Activated naive CD8-positive, alpha-beta T cell treated with anti-CD3 and anti-CD28 coated beads, Interleukin-2, amount 50 U/mL, for 16 hours (primary cell): ENCODE data around the gene IFFO2.

Source experiments
- DNase-seq: peaks from one replicate; pipeline ENCODE4 v3.0.0-alpha.2; 2020; ENCODE audit warnings: low read depth, low spot score

Gene IFFO2

DNA sequence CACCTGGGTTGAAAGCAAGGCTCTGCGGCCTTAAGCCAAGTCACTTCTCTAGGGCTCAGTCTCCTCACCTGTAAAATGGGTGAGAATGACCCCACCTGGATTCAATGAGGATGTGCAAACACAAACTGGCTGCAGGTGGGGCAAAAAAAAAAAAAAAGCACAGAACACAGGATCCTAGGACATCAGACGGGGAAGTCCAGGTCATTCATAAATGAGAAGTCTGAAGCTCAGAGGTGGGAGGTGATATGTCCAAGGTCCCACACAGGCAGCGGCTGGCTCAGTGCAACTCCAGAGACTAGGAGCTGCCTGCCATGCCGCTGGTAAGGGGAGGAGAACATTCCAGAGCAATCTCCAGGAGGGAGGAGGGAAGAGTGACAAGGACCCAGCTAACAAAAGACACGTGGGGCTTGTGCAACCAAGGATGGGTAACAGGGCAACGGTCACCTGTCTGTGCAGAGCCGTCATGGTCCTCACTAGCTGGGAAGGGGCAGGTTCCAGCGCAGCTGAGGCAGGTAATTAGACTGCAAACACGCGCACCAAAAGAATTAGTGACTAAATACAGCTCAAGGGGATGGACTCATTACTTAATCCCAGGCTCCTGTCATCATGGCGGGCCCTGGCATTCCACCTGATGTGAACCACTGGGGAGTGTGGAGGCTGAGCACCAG is 19.5 kb downstream of the IFFO2 start:
- no peak for DNase-seq

DNA sequence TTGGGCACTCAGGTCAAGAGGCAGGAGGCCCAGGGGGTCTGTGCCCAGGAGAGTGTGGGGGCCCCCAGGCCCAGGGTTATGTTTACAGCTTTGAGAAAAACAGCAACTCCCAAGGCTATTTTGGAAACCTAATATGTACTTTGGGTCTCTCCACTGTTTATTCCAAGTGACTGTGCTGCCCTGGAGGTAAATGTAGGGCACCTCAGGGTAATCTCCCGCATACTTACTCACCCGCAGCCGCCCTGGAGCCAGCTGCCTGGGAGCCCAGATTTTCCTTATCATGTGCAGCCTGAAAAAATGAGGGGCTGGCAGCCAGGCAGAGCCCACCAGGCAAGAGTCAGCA is 20.0 kb downstream of the IFFO2 start:
- DNase-seq, result no peak

DNA sequence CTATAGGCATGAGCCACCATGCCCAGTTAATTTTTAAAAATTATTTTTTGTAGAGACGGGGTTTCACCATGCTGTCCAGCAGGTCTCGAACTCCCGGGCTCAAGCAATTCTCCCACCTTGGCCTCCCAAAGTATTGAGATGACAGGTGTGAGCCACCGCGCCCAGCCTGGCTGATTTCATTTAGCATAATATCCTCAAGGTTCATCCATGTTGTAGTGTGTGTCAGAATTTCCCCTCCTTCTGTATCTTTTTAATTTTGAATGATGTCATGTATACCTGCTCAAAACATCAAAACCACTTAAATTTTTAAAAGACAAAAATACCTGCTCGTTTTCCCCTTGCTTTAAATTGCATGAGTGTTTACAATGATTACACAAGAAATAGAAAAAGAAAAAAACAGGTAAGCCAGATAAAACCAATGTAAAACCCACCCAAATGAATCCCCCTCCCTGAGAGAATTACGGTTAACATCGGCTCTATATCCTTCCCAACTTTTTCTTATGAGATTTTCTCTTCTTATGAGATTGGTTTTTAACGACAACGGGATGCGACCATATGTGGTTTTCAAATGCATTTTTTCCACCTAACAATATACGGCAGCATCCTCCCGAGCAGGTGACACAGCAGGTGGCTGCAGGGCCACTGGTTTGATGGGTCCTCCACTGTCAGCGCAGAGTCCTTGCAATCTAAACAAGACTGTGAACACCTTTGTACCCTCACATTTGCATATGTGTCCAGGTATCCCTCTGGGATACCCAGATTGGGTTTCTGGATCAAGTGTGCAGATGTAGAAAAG is 22.1 kb downstream of the IFFO2 start:
- DNase-seq, result no peak

DNA sequence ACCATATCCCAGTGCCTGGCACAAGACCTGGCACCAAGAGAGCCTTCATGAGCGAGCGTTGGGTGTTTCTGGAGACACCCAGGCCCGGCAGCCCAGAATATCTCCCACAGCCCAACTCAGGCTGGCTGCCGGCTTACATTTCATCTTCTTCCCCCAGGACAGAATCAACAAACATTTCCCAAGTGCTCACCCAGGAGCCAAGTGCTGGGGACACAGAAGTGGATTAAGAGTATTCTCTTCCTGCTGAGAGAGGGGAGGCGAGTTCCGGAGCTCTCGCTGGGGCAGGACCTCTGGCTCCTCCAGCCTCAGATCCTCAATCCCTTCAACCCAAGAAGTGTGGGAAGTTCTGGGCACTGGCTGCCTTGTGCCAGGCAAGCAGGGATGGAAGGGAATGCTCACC is 23.6 kb downstream of the IFFO2 start:
- no peak for DNase-seq

DNA sequence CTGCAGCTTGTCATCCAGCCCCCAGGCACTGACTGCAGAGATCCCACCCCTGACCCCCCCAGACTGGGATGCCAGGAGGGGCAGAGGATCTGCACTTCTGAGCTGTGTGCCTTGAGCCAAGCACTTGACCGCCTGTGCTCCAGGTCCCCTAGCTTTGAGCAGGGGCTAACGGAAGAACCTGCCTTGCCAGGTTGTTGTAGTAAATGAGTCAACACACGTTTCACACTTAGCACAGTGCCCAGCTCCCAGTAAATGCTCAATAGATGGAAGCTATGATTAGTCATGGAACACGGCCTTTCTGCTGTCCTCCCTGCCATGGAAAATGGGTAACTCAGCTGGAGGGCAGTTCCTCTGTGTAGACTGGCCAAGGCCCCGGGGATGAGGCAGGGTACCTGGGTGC is 24.1 kb downstream of the IFFO2 start:
- no peak for DNase-seq

DNA sequence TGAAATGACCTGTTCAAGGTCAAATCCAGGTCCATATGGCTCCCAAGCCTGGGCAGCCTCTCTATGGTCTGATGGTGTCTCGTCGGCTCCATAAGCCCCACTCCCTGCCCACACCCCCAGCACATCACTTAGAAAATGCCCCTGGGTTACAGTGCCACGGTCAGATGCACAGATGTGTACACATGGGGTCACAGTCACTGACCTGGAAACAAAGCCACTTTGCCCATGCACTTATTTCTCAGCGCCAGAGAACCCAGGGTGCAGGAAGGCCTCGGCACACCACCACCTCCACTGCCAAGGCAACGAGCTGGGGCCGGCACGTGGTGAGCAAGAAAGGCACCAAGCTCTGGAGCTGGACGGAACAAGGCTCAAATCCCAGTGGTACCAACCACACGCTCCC is 24.7 kb downstream of the IFFO2 start:
- DNase-seq, result no peak

DNA sequence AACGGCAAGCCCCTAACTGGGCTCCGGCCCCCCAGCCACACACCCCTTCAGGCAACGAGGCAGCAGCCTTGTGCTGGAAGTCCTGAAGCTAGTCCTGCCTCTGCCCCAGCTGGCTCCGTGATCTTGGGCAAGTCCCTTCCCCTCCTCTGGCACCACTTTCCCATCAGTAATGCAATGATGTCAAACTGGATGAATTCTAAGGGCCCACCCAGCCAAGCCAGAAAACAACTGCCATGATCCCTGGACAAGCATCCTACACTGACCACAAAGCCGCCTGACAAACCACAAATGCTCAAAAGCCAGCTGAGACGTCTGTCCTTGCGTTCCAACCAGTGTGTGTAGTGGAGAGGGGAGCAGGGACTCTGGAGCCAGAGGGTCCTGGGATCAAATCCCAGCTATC is 26.8 kb downstream of the IFFO2 start:
- no peak for DNase-seq

DNA sequence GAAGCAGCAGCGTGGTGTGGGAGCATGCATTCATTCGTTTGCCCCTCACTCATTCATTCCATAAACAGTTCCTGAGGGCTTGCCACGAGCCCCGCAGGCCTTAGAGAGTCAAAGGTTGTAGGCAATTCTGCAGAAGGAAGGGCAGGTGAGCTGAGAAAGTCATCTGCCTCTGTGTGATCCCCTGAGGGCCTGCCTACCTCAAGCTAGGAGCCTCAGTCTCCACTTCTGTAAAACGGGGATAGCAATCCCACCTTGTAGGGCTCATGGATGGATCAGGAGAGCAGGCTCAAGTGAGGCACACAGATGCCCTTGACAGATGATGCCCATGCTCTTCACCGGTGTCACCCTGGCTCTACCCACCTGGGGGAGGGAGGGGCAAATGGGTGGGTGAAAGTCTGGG is 27.5 kb downstream of the IFFO2 start:
- DNase-seq, result no peak

DNA sequence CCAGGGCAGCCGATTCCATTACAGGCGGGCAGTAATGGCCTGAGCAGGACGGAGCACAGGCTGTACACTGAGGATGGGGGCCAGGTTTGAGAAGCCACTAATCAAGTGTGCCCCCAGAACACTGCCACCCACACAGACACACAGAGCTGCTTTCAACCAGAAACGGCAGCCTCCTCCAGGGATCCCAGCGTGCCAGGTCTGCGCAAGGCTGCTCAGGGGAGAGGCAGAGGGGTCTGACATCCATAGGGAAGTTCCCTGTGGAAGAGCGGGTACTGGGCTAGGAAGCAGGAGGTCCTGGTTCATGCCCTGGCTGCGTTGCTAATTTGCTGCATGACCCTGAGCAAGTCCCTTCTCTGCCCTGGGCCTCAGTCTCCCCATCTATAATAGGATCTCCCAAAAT is 28.1 kb downstream of the IFFO2 start:
- no peak for DNase-seq

DNA sequence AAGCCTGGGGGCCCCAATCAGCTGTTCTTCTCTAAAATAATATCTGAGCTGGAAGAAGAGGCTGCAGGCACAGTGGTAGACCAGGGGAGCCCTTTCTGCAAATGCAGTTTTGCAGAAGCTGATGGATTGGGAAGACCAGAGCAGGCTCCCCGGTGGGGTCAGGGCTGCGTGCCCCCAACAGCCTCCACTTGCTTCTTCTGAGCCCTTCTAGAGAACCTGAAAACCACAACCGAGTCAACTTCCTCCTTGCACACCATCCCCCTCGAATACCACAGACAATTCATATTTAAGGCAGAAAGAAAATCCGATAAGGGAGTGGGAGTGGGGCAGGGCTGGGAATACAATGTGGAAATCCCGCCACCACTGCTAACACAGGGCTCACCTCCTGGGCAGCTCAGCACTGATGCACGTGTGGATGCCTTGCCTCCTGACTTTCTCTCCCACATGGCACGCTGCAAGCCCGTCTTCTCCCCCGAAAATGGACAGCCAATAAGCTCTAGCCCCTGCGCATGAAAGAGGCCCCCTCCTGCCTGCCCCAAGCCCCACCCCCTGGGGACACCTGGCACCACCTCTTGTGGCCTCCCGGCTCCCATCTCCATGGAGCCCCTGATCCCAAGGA is 28.7 kb downstream of the IFFO2 start:
- no peak for DNase-seq

DNA sequence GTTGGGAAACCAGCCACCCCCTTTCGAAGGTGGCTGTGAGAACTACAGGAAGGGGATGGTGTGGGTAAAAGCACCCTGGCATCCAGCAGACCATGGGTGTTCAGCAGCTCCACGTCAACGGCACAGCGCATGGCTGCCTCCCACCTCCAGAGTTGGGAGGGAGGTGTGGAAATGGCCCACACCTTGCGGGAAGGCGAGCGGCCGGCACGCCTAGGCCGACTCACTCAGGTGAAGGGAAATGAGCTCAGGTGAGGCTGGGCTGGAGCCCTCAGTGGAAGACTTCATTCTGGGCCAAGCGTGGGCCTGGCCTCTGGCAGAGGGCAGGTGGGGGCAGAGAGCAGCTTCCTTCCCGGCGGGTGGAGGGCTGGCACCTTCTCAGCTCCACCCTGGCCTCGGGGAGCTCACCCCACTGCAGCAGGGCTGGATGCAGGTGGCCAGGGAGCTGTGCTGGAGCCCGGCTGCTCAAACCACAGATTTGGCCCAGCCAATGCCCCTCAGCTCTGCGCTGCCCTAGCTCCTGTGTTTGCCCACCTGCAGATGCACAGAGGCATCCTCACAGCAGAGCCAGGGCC is 29.3 kb downstream of the IFFO2 start:
- no peak for DNase-seq

DNA sequence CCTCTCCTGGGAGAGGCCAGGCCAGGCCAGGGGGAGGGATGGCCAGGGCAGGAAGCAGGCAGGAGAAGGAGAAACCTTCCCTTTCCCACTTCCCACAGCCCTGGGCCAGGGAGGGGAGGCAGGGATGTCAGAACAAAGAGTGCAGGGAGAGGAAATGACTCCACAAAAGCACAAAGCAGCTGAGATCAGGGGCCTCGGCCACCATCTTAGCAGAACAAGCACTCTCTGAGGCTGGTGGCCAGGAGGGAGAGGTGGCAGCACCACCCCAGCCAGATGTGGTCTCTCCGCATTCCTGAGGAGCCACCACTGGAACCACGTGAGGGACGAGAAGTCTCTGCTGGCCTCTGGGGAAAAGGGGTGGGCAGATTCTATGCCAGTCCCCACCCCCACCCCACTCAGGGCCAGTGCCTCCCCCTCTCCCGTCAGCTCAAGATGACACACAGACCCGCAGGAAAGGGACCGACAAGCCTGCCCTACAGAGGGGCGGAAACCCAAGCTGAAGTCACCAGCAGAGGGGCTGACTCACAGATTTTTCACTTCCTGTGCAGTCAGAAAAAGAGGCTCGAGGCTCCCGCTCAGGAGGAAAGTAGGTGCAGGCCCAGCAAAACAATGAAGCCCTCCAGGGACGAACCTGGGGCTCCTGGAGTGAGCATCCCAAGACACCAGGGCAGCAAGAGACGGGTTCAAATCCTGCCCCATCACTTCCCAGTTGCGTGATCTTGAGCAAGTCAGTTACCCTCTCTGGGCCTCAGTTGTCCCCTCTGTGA is 30.0 kb downstream of the IFFO2 start:
- peak; percentile 69 for DNase-seq

DNA sequence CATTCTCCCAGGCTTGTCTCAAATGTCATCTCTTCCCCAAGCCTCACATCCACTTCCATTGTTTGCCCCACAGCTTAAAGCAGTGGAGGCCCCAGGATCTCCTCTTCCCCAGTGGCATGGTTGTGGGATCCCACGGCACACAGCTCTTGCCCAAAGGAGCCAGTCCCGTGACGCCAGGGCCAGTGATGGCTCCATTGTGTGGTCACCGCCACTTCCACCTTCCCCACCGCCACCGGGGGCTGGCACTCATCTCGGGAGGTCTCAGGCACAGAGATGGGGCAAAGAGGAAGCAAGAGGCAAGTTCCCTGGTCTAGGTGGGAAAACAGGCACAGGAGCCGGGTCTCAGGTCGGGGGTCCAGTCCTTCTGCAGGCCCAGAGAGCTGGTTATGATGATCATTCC is 31.2 kb downstream of the IFFO2 start:
- no peak for DNase-seq

DNA sequence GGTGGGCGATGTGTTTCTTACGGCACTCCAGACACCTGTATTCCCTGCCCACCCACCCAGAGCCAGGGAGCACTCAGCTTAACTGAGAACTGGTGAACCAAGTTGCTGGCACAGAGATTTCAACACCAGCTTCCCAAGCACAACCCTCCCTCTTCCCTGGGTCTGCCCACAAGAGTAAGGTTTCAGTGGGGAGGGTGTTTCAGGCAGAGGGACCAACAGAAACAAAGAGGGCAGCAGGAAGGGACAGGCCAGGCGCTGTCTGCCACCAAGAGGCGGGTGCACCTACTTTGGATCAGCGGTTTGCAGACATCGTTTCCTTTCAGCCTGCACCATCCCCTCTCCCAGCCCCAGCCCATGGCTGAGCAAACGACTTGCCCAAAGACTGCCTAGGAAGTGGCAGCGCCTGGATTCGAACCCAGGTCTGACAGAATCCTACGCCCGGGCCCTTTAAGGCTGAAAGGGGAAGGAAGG is 32.2 kb downstream of the IFFO2 start:
- no peak for DNase-seq

DNA sequence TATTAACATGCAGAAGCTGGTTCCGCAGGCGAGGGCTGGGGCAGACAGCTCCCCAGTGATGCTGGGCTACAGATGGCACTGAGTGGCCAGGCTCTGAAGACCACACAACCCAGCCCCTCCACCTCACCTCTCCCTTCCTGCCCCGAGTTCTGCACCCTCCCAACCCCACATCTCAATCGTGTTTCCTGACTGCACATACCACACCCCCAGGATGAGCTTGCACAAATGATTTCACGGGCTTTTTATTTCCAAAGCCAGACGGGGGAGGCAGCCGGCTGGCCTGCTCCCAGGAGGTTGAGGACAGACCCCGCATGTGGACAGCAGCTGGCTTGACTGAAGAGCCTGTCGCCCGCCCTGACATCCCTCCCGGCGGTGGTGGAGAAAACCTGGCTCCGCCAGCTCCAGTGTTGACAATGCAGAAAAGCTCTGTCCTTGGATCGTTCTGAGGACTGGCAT is 32.7 kb downstream of the IFFO2 start:
- DNase-seq, result no peak

DNA sequence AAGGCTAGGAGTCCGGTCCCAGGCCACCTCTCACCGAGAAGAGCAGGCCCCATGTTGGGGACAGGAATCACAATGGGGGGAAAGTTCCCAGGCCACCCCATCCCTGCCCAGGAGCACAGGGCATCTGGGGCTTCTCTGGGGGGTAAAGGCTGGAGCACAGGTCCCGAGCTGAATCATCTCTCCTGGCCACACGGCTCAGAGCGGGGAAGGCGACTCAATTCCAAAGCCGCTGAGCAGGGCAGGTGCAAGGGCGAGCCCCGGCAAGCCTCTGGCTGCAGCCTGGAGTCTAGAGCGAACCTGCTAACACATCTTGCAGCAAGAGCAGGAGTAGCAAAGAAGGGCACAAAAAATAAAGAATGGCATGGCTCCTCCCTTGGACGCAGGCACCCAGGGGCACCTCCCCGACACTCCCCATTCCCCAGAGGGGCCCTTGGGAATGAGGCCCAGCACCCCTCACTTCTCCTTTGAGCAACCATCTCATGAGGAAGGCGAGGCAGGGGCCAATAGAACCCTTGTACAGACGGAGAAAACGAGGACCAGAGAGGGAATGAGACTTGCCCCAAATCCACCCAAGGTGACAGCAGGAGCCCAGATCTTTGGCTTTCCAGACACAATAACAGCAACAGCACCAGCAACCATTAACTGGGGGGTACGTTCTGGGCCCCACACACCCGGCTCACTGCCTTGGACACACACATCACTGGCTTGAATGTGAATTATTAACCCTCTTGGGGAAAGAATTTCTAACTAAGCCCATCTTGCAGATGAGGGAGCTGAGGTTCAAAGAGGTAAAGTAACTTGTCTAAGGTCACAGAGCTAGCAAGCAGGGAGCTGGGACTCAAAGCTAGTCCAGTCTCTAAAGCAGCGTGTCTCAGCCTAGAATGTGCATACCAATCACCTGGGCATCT is 33.4 kb downstream of the IFFO2 start:
- DNase-seq, result no peak

DNA sequence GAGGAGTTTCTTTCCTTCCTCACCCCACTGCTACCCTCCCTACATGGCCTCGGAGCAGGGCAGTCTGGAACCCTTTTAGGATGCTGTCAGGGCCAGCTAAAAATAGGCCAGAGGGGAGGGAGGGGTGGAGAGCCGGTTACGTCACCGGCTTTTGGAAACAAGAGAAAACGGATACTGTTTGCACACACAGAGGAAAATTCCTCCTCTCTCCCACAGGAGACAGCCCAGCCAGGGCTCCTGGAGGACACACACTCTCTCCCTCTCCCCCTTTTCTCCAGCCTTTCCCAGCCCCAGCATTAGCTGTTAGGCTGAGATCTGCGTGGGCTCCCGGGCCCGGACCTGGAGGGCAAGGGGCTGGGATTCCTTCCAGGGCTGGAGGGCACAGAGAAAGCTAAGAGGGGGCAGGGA is 34.2 kb downstream of the IFFO2 start:
- no peak for DNase-seq

DNA sequence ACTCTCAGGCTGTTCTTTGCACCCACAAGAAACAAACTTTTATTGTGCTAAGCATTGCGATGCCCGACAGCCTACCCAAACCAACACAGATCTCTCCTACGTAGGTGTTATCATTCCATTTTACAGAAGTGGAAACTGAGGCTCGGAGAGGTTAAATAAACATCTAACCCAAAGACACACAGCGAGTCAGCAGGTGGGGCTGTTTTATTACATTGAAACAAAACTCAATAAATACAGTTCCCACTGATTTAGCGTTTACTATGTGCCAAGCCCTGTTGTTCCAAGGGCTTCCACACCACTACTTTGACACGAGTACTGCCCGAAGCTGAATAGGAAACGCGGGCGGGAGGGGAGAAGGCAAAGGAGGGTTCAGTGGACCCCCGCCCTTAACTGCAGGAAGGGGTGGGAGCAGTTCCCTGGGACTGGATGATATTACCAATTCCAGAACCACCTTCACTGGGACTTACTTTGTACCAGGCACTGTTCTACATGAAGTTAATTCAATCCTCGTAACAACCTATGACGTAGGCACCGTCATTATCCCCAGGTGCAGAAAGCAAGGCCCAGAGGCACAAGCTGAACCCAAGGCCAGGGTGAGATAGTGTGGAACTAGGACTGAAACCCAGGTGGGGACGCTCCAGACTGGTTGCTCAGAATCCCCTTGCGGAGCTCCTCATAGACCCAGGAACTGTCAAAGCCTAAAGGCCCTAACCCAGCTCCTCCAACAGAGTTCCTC is 34.8 kb downstream of the IFFO2 start:
- DNase-seq, result no peak

DNA sequence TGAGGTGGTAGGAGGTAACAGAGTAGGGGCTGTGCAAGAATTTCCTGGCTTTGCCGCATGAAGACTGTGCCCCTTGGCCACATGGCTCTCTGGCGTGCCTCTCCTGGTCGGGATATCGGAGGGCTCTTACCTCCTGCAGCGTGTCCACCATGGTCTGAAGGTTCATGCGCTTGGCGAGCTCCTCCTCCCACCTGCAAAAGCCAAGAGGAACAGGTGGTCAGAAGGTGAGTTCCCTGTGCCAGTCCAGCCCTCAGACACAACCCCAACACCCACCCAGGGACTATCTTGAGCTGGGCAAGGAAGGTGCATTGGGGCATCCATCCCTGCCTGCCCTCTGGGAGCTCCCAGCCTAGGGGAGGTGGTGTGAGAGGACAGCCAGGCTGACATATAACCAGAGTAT is 35.5 kb downstream of the IFFO2 start:
- DNase-seq, result no peak

DNA sequence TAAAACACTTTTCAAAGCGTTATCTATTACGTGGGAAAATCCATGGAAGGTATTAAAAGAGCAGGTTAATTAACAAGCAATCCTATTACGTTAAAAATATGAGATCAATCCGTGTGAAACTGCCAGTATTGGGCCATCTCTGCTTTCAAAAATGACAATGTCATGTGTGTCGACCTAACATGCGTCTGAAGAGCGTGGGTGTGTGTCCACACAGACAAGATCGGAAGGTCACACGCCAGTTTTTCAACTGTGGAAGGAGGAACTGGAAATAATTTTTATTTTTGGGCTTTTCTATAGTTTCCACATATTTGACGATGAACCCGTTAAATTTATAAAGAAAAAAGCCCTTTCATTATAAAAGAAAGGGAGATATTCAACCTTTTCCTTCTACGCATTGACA is 36.5 kb downstream of the IFFO2 start:
- DNase-seq, result no peak
